IPS-15b (cell line): ENCODE measurements around the gene HMCN2.
A peak's percentile ranks its signal among the peaks of the same experiment; 100 is the strongest.

Experiments
- H3K27me3 ChIP-seq: one replicate; pipeline ENCODE4 v1.6.1; 2013; ENCODE audit warnings: low read length; ENCODE audit not compliant: control insufficient read depth, insufficient read depth
- H3K36me3 ChIP-seq: one replicate; pipeline ENCODE4 v1.6.1; 2013; ENCODE audit warnings: low read length; ENCODE audit not compliant: control insufficient read depth, insufficient read depth
- H3K4me1 ChIP-seq: one replicate; pipeline ENCODE4 v1.6.1; 2013; ENCODE audit warnings: mild to moderate bottlenecking, low read length; ENCODE audit not compliant: control insufficient read depth, insufficient read depth
- H3K4me3 ChIP-seq: one replicate; pipeline ENCODE4 v1.5.1; 2013; ENCODE audit warnings: low read depth, low read length
- H3K9ac ChIP-seq: one replicate; pipeline ENCODE4 v1.6.1; 2013; ENCODE audit warnings: low read depth, mild to moderate bottlenecking, low read length
- H3K9me3 ChIP-seq: one replicate; pipeline ENCODE4 v1.6.1; 2013; ENCODE audit warnings: mild to moderate bottlenecking, low read length; ENCODE audit not compliant: control insufficient read depth, insufficient read depth

HMCN2 gene

DNA sequence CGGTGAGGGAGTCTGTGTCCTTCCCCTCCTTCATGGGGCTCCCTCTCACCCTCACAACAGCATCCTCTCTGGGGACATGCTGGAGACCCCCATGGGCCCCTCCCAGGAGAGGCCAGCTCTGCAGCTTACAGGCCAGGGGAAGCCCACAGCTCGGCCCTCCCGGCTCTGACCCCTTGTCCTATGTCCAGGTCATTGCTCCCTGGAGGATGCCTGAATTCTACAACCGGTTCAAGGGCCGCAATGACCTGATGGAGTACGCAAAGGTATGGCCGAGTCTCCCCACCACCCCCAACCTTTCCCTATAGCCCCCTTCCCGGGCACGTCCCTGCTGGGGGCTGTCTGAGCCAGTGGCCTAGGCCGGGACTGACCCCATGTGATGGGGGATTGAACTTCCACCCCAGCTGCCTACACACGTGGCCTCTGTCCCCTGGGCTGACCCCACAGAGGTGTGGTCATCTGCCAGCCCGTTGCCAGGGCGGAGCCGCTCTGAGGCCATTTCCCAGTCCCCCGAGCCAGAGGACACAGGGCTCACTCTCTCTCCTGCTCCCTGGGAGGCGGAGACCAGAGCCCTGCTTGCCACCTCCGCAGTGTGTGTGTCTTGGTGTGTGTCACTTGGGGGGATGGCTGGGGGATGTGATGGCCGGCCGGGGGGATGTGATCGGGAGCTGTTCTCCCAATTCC is 201.1 kb downstream of the HMCN2 start:
- Histone ChIP-seq H3K4me3 (no peak overlapping the region), H3K27me3 (no peaks in the 10 kb centered on the region), H3K9me3 (no peaks in the 10 kb centered on the region), H3K9ac (no peak overlapping the region), H3K36me3 (peaks cover 4% of the 10 kb centered on the region), H3K4me1 (no peaks in the 10 kb centered on the region)

GRCh38 chr9:130467316-130467715 is 201.8 kb downstream of the HMCN2 start:
- Histone ChIP-seq H3K4me1 (no peaks in the 10 kb centered on the region), H3K4me3 (no peak overlapping the region)

GRCh38 chr9:130468566-130468965 is 203.0 kb downstream of the HMCN2 start:
- H3K4me1 ChIP-seq: peaks cover 2% of the 10 kb centered on the region
- no peak overlapping the region for H3K9ac ChIP-seq
- peaks cover 4% of the 10 kb centered on the region for H3K36me3 ChIP-seq

More at GRCh38 chr9:130467316-130467715, 201.8 kb downstream of the HMCN2 start:
- Histone ChIP-seq H3K9ac (no peak overlapping the region), H3K9me3 (no peaks in the 10 kb centered on the region), H3K27me3 (no peaks in the 10 kb centered on the region), H3K36me3 (peaks cover 4% of the 10 kb centered on the region)

GRCh38 chr9:130470269-130470668 is 204.7 kb downstream of the HMCN2 start:
- no peaks in the 10 kb centered on the region for H3K9me3 ChIP-seq
- H3K4me3 ChIP-seq: no peak overlapping the region
- peaks cover 10% of the 10 kb centered on the region for H3K4me1 ChIP-seq
- H3K9ac ChIP-seq: no peak overlapping the region
- H3K36me3 ChIP-seq: peaks cover 4% of the 10 kb centered on the region
- no peaks in the 10 kb centered on the region for H3K27me3 ChIP-seq

More at GRCh38 chr9:130468566-130468965, 203.0 kb downstream of the HMCN2 start:
- Histone ChIP-seq H3K4me3 (no peak overlapping the region), H3K27me3 (no peaks in the 10 kb centered on the region), H3K9me3 (no peaks in the 10 kb centered on the region)

- Histone ChIP-seq H3K27me3 (no peaks in the 10 kb centered on the region), H3K4me3 (no peak overlapping the region), H3K4me1 (peaks cover 10% of the 10 kb centered on the region), H3K36me3 (peaks cover 4% of the 10 kb centered on the region), H3K9me3 (no peaks in the 10 kb centered on the region), H3K9ac (no peak overlapping the region)
Observed at GRCh38 chr9:130470950-130471349, 205.4 kb downstream of the HMCN2 start.

DNA sequence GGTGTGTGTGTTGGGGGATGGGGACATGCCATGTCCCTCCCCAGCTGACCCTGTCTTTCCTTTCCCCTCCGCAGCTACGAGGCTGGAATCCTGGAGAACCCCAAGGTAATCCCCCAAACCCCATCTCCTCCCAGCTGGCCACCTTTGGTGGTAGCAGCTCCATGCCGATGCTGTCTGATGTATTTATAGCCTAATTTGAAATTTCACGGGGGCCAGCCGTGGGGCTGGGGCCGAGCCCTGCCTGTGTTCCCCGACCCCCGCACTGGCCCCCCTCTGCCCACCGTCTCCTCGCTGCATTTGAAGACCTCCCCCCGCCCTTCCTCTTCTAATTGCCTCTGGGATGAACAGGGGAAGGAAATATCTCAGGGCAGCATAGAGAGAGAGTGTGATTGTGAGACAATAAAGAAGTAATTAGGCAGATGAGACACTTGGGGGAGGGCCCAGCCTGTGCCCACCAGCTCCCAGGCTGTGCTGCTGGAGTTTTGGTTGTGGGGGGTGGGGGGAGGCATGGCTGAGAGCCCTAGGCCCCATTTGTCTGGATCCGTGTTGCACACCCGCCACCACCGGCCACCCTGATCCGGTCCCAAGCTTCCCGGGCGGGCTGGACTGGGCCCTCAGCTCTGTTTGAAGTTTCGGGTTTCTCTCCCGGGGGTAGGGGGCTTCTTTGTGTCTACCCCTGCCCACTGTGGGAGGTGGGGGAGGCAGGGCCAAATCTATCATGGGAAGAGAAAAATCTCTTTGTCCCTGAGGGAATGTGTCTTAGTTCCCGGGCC is 206.0 kb downstream of the HMCN2 start:
- H3K9ac ChIP-seq: no peak overlapping the region

DNA sequence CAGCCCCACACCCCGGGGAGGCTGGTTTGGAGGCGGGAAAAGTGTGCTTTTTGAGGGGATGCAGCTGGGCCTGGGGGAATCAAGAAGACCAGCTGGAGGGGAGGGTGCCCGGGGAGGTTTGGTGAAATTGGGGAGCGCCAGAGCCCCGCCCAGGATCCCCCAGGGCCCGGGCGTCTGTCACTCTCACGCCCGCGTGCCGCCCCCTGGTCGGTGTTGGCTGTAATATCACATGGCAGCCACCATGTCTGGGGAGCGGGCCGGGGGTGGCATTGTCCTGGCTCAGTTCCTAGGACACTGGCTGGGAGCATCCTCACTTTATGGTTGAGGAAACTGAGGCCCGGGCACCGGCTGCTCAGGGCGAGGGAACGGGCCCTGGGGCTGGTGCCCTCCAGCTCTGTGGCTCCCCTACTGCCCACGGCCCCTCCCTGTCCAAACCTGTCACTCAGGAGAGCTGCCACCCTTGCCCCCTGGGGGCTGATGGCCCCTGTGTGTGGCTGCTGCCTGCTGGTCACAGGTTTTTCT is 206.7 kb downstream of the HMCN2 start:
- Histone ChIP-seq H3K36me3 (no peaks in the 10 kb centered on the region), H3K9ac (no peak overlapping the region), H3K27me3 (no peaks in the 10 kb centered on the region), H3K4me3 (no peak overlapping the region), H3K9me3 (no peaks in the 10 kb centered on the region), H3K4me1 (peaks cover 10% of the 10 kb centered on the region)

More for the DNA sequence above, 206.0 kb downstream of the HMCN2 start:
- H3K36me3 ChIP-seq: peaks cover 3% of the 10 kb centered on the region
- no peaks in the 10 kb centered on the region for H3K9me3 ChIP-seq
- no peaks in the 10 kb centered on the region for H3K27me3 ChIP-seq
- H3K4me1 ChIP-seq: peaks cover 10% of the 10 kb centered on the region
- no peak overlapping the region for H3K4me3 ChIP-seq

DNA sequence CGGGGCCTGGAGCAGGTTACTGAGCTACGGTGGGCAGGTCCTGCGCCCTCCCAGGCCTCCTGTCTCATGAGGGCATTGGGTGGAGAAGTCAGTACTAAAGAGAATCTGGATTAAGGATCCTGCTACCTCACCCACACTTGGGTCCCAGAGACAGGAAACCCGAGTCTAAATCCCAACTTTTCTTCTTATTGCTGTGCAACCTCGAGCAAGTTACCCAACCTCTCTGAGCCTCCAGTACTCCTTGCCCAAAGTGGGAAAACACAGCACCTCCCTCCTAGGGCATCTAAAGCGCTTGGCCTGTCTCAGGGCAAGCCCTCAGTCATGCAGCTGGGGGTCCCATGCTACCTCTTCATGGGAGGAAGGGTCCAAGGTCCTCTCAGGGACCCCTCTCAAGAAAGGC is 207.4 kb downstream of the HMCN2 start:
- no peaks in the 10 kb centered on the region for H3K27me3 ChIP-seq
- no peaks in the 10 kb centered on the region for H3K9me3 ChIP-seq
- H3K9ac ChIP-seq: no peak overlapping the region
- H3K4me3 ChIP-seq: no peak overlapping the region
- no peaks in the 10 kb centered on the region for H3K36me3 ChIP-seq
- H3K4me1 ChIP-seq: peaks cover 10% of the 10 kb centered on the region

DNA sequence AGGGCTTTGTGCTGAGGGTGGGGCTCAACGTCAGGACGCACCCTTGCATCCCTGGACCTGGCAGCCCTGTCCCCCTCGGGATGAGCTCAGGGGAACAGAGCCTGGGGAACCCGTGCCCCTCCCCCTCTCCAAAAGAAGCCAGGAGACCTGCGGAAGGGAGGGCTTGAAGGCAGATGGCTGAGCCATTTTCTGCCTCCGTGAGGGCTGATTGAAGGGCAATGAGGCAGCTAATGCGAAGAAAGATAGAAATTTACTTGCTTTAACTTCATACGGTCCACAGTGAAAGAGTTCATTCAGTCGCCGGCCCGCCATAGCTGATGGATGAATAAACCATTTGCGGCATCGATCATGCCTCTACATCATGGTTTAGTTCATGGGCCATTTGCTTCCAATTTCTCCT is 208.0 kb downstream of the HMCN2 start:
- Histone ChIP-seq H3K9ac (no peak overlapping the region), H3K4me1 (peaks cover 10% of the 10 kb centered on the region), H3K9me3 (no peaks in the 10 kb centered on the region), H3K36me3 (no peaks in the 10 kb centered on the region), H3K4me3 (no peak overlapping the region), H3K27me3 (no peaks in the 10 kb centered on the region)

DNA sequence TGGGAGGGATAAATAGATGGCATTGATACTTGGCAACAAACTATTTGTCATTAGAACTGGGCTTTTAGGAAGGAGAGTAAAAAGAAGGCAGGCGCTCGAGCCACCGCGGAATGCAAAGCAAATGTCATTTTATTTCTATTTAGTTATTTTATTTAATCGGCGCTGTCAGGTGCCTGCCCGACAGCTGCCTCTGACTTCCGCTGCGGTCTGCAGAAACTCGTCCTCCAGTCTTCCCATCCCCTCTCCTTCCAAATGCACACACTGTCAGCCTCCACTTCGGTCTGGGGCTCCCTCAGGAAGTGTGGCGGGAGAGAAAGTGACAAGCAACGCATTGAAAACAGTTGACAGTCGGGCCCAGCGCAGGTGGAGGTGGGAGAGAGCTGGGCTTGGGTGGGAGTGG is 208.5 kb downstream of the HMCN2 start:
- Histone ChIP-seq H3K9me3 (no peaks in the 10 kb centered on the region), H3K4me1 (peaks cover 10% of the 10 kb centered on the region), H3K36me3 (no peaks in the 10 kb centered on the region), H3K4me3 (no peak overlapping the region), H3K27me3 (no peaks in the 10 kb centered on the region), H3K9ac (peak overlapping the region; percentile 37)

GRCh38 chr9:130476151-130476730 is 210.7 kb downstream of the HMCN2 start:
- Histone ChIP-seq H3K4me3 (no peak overlapping the region), H3K9me3 (no peaks in the 10 kb centered on the region), H3K36me3 (peaks cover 8% of the 10 kb centered on the region), H3K27me3 (no peaks in the 10 kb centered on the region), H3K9ac (no peak overlapping the region), H3K4me1 (peaks cover 10% of the 10 kb centered on the region)
